B cell (primary cell): ENCODE measurements around the gene WDR82. TPM values are rescaled to one million over a fixed set of nuclear protein-coding genes. Genes with fewer than 3 reads are reported as not detected.

ENCODE experiments used
- ATAC-seq: fragments of 200-7000 bp; cut with Tn5 transposase; one replicate; pipeline ENCODE4 v1.10.0; 2021; ENCODE audit warnings: low read depth, mild to moderate bottlenecking, moderate number of reproducible peaks, moderate library complexity
- CTCF ChIA-PET: fragments of 350-600 bp; sonication (Branson Sonifier 250); formaldehyde crosslinking; loops from one replicate; lab custom pipeline; 2021; ENCODE audit warnings: antibody characterized with exemption, inconsistent platforms; lab: Charles Lee
- POLR2A ChIA-PET: fragments of 350-600 bp; sonication (Branson Sonifier 250); formaldehyde crosslinking; loops from one replicate; lab custom pipeline; 2021; ENCODE audit warnings: antibody characterized with exemption; lab: Charles Lee
- DNase-seq: peaks from one replicate; pipeline ENCODE4 v3.0.0; 2013
- H2AFZ ChIP-seq: 2 replicates; pipeline ENCODE4 v1.6.1; 2012; ENCODE audit warnings: mild to moderate bottlenecking, low read depth, low read length; ENCODE audit not compliant: insufficient read depth, poor library complexity, severe bottlenecking
- H3K27ac ChIP-seq, 2 donors: 1 replicate in 1 of 2; 2 replicates in 1 of 2; pipeline ENCODE4 v1.5.1; 2012 to 2013; ENCODE audit warnings: low read length in 2 of 2, mild to moderate bottlenecking in 2 of 2, moderate library complexity in 1 of 2
- H3K27me3 ChIP-seq, 4 experiments: fragments of 200-600 bp in 1 of 4; sonication (generic) in 1 of 4; replicated peaks in 1 of 4; 1 replicate in 2 of 4; 2 replicates in 2 of 4; pipeline versions ENCODE4 v1.6.1 to v1.7.0; 2013 to 2016; ENCODE audit warnings: low read length in 3 of 4, mild to moderate bottlenecking in 2 of 4, mixed read lengths in 1 of 4, moderate library complexity in 1 of 4; ENCODE audit not compliant: insufficient read depth in 4 of 4, control insufficient read depth in 3 of 4; ENCODE audit errors: control extremely low read depth in 1 of 4
- H3K36me3 ChIP-seq, 2 experiments: replicated peaks in 1 of 2; 1 replicate in 1 of 2; 2 replicates in 1 of 2; pipeline versions ENCODE4 v1.6.1 to v1.7.1; 2013; ENCODE audit warnings: low read length in 1 of 2; ENCODE audit not compliant: insufficient read depth in 2 of 2, control insufficient read depth in 1 of 2; ENCODE audit errors: control extremely low read depth in 1 of 2, extremely low read depth in 1 of 2
- H3K4me1 ChIP-seq, 2 donors: fragments of 200-600 bp in 1 of 2; sonication (generic) in 1 of 2; 1 replicate in 1 of 2; 2 replicates in 1 of 2; pipeline versions ENCODE4 v1.5.1 to v1.6.1; 2013 to 2017; ENCODE audit warnings: low read length in 2 of 2; ENCODE audit not compliant: control insufficient read depth in 2 of 2, insufficient read depth in 2 of 2
- H3K4me2 ChIP-seq: replicated peaks from 2 replicates; pipeline ENCODE3; 2012; ENCODE audit warnings: mild to moderate bottlenecking, low read depth, low read length; ENCODE audit not compliant: poor library complexity, severe bottlenecking
- H3K4me3 ChIP-seq, 5 experiments: fragments of 200-600 bp in 1 of 5; sonication (generic) in 1 of 5; 1 replicate in 3 of 5; 2 replicates in 2 of 5; pipeline versions ENCODE4 v1.5.1 to v1.7.0; 2011 to 2016; ENCODE audit warnings: low read length in 4 of 5, mild to moderate bottlenecking in 4 of 5, low read depth in 2 of 5, control low read depth in 1 of 5, moderate library complexity in 1 of 5; ENCODE audit not compliant: insufficient read depth in 1 of 5; ENCODE audit errors: control extremely low read depth in 1 of 5, extremely low read depth in 1 of 5
- H3K79me2 ChIP-seq: fragments of 200-600 bp; sonication (generic); one replicate; pipeline ENCODE4 v1.6.0; 2016; ENCODE audit warnings: low read length; ENCODE audit not compliant: control insufficient read depth, insufficient read depth
- H3K9ac ChIP-seq: fragments of 200-600 bp; sonication (generic); 2 replicates; pipeline ENCODE4 v1.6.1; 2017; ENCODE audit warnings: mild to moderate bottlenecking, low read length, moderate library complexity
- H3K9me3 ChIP-seq, 3 donors: one replicate each; pipeline versions ENCODE4 v1.6.1 to v1.7.1; 2013; ENCODE audit warnings: low read length in 2 of 3; ENCODE audit not compliant: control insufficient read depth in 2 of 3, insufficient read depth in 1 of 3; ENCODE audit errors: control extremely low read depth in 1 of 3
- H4K20me1 ChIP-seq: 2 replicates; pipeline ENCODE4 v1.6.0; 2012; ENCODE audit warnings: mild to moderate bottlenecking, low read length; ENCODE audit not compliant: insufficient read depth, control insufficient read depth, poor library complexity, severe bottlenecking
- H3K27ac Mint-ChIP-seq: one replicate; pipeline ENCODE4 v1.8.0; 2021; ENCODE audit warnings: mixed read lengths
- H3K27me3 Mint-ChIP-seq: one replicate; pipeline ENCODE4 v1.8.0; 2021; ENCODE audit warnings: mixed read lengths
- H3K4me1 Mint-ChIP-seq: one replicate; pipeline ENCODE4 v1.8.0; 2021; ENCODE audit warnings: mixed read lengths
- H3K4me3 Mint-ChIP-seq: one replicate; pipeline ENCODE4 v1.8.0; 2021; ENCODE audit warnings: mixed read lengths
- H3K9me3 Mint-ChIP-seq: one replicate; pipeline ENCODE4 v1.8.0; 2022; ENCODE audit warnings: mixed read lengths; ENCODE audit not compliant: insufficient read depth
- EZH2 ChIP-seq: IDR thresholded peaks from 2 replicates; pipeline ENCODE4 v1.6.1; 2012; ENCODE audit warnings: borderline replicate concordance, low read depth, mild to moderate bottlenecking, moderate library complexity, low read length; ENCODE audit not compliant: insufficient read depth, poor library complexity, severe bottlenecking
- WGBS: methylation state at CpG from one replicate; pipeline ENCODE4 v1.1.5; 2013; ENCODE audit warnings: missing lambda C conversion rate; ENCODE audit not compliant: insufficient coverage; 5-methylcytosine and 5-hydroxymethylcytosine counted together
- intact Hi-C: fragments of 100-400 bp; cut with micrococcal nuclease; formaldehyde crosslinking; loops from one replicate; pipeline ENCODE4 v1.10.0; 2022
- polyA plus RNA-seq: library from polyadenylated mRNA; depleted of rRNA; stranded (reverse); fragments of >200 nt; gene quantifications from 2 replicates; pipeline ENCODE4 v1.2.3, GENCODE V29; 2012
- total RNA-seq, 2 donors: library from RNA; stranded (reverse); fragments of 120-200 nt in 1 of 2; gene quantifications; 1 replicate in 1 of 2; 2 replicates in 1 of 2; pipeline versions ENCODE4 v1.2.3 to v1.2.4, GENCODE V29; 2013 to 2022
- TF ChIP-seq, protein P1 (sequence below): fragments of 200-600 bp; IDR thresholded peaks from one replicate; pipeline ENCODE4 v1.8.0; 2022; ENCODE audit warnings: antibody characterized with exemption, mild to moderate bottlenecking

WDR82 gene
- total and polyA plus RNA-seq, 2 donors (not counting 1 experiment from before 2014, with no cell fraction given): 27.8 to 101 TPM

GRCh38 chr3:52324676-52325075 is 46.2 kb upstream of the WDR82 start:
- Histone ChIP-seq H3K27ac (no peak overlapping the region), H3K79me2 (no peaks in the 10 kb centered on the region), H2AFZ (no peak overlapping the region), H3K4me1 (no peaks in the 10 kb centered on the region), H3K9ac (no peak overlapping the region), H3K4me2 (no peak overlapping the region), H3K9me3 (no peaks in the 10 kb centered on the region), H4K20me1 (no peaks in the 10 kb centered on the region), H3K36me3 (peaks cover 0 to 5% of the 10 kb centered on the region in 2 experiments), H3K4me3 (no peak overlapping the region), H3K27me3 (no peaks in the 10 kb centered on the region)
- Mint-ChIP-seq H3K4me3 (no peak overlapping the region), H3K9me3 (no peaks in the 10 kb centered on the region), H3K27ac (no peak overlapping the region), H3K4me1 (no peaks in the 10 kb centered on the region), H3K27me3 (no peaks in the 10 kb centered on the region)
- intact Hi-C loops: no loop called here
- CTCF ChIA-PET: no interaction called here
- no peak for TF ChIP-seq EZH2
- TF ChIP-seq, protein P1, sequence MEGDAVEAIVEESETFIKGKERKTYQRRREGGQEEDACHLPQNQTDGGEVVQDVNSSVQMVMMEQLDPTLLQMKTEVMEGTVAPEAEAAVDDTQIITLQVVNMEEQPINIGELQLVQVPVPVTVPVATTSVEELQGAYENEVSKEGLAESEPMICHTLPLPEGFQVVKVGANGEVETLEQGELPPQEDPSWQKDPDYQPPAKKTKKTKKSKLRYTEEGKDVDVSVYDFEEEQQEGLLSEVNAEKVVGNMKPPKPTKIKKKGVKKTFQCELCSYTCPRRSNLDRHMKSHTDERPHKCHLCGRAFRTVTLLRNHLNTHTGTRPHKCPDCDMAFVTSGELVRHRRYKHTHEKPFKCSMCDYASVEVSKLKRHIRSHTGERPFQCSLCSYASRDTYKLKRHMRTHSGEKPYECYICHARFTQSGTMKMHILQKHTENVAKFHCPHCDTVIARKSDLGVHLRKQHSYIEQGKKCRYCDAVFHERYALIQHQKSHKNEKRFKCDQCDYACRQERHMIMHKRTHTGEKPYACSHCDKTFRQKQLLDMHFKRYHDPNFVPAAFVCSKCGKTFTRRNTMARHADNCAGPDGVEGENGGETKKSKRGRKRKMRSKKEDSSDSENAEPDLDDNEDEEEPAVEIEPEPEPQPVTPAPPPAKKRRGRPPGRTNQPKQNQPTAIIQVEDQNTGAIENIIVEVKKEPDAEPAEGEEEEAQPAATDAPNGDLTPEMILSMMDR: no peak
- POLR2A ChIA-PET: no interaction called here
- ATAC-seq: no peak
- no peak for DNase-seq
- WGBS: 95% methylated on average over 9 of the region's 9 CpGs

DNA sequence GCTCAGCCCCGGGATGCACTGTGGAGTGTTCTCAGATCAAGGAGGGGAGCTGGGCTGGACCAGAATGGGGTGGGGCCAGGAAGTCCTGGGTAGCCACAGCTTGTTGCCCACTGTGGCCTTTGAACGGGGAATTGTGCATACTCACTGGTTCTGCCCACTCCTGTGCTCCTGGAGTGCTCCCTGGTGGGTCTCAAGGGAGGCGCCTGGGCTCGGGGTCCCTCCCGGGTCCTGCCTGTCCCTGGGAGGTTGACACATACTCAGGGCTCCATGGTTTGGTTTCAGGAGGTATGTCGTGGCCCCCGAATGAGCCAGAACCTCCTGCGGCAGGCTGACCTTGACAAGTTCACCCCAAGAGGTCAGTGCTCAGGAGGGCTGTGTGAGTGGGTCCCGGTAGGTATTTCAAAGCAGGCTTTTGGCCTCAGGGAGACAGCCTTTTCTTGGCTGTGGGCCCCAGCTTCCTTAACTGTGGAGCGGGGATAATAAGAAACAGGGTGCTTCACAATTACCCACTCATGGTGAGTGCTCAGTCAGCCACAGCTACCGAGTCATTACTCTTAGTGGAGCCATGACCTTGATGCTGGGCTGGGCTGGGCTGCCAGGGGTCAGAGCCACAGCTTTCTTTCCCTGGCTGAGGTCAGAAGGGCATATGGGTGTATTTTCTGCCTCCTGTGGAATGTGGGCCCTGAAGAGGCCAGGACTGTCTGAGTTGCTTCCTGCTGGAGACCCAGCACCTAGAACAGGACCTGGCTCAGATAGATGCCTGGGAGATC is 45.3 kb upstream of the WDR82 start:
- no peaks in the 10 kb centered on the region for H3K9me3 Mint-ChIP-seq
- no peak overlapping the region for H3K4me2 ChIP-seq
- no peak overlapping the region for H3K4me3 Mint-ChIP-seq
- H2AFZ ChIP-seq: no peak overlapping the region
- H3K9ac ChIP-seq: no peak overlapping the region
- intact Hi-C loops: no loop called here
- no peaks in the 10 kb centered on the region for H3K4me1 ChIP-seq
- TF ChIP-seq EZH2: no peak
- TF ChIP-seq, protein P1: no peak
- H3K9me3 ChIP-seq: no peaks in the 10 kb centered on the region
- H4K20me1 ChIP-seq: no peaks in the 10 kb centered on the region
- no peak overlapping the region for H3K27ac Mint-ChIP-seq
- no peaks in the 10 kb centered on the region for H3K4me1 Mint-ChIP-seq
- no peaks in the 10 kb centered on the region for H3K79me2 ChIP-seq
- H3K4me3 ChIP-seq: no peak overlapping the region
- ChIA-PET POLR2A (no interaction called here), CTCF (no interaction called here)
- no peaks in the 10 kb centered on the region for H3K27me3 ChIP-seq
- H3K27me3 Mint-ChIP-seq: no peaks in the 10 kb centered on the region
- WGBS: 96% methylated on average over 10 of the region's 11 CpGs
- ATAC-seq: no peak
- no peak for DNase-seq
- H3K36me3 ChIP-seq: peaks cover 0 to 5% of the 10 kb centered on the region in 2 experiments
- no peak overlapping the region for H3K27ac ChIP-seq
